Skeletal muscle satellite cell (primary cell): Measurements from ENCODE around the gene GRIK1.

Experiments
- H3K27me3 ChIP-seq: 2 replicates; pipeline ENCODE4 v1.7.0; 2013; ENCODE audit warnings: low read length; ENCODE audit not compliant: control insufficient read depth, insufficient read depth
- H3K36me3 ChIP-seq: 2 replicates; pipeline ENCODE4 v1.7.0; 2013; ENCODE audit warnings: mild to moderate bottlenecking, control low read depth, low read length; ENCODE audit not compliant: insufficient read depth
- H3K4me1 ChIP-seq: 2 replicates; pipeline ENCODE4 v1.7.0; 2013; ENCODE audit warnings: low read length; ENCODE audit not compliant: control insufficient read depth, insufficient read depth
- H3K4me2 ChIP-seq: 2 replicates; pipeline ENCODE4 v1.7.0; 2013; ENCODE audit warnings: mild to moderate bottlenecking, low read length
- H3K4me3 ChIP-seq: 2 replicates; pipeline ENCODE4 v1.7.0; 2013; ENCODE audit warnings: low read length
- H3K9ac ChIP-seq: 2 replicates; pipeline ENCODE4 v1.7.0; 2013; ENCODE audit warnings: mild to moderate bottlenecking, low read depth, low read length, moderate library complexity
- H3K9me3 ChIP-seq: replicated peaks from 2 replicates; pipeline ENCODE4 v1.7.0; 2013; ENCODE audit warnings: mild to moderate bottlenecking, control low read depth, low read length

GRIK1 gene

GRCh38 chr21:29827236-29827635, 112.6 kb downstream of the GRIK1 start:
- Histone ChIP-seq H3K27me3 (no peaks in the 10 kb centered on the region), H3K9me3 (no peaks in the 10 kb centered on the region), H3K4me2 (no peak overlapping the region), H3K36me3 (no peaks in the 10 kb centered on the region), H3K9ac (no peak overlapping the region), H3K4me1 (peaks cover 5% of the 10 kb centered on the region), H3K4me3 (no peak overlapping the region)

GRCh38 chr21:29826386-29826785, 113.4 kb downstream of the GRIK1 start:
- Histone ChIP-seq H3K9ac (no peak overlapping the region), H3K36me3 (no peaks in the 10 kb centered on the region), H3K9me3 (no peaks in the 10 kb centered on the region), H3K4me2 (no peak overlapping the region), H3K27me3 (no peaks in the 10 kb centered on the region), H3K4me3 (no peak overlapping the region), H3K4me1 (peaks cover 5% of the 10 kb centered on the region)

- Histone ChIP-seq H3K36me3 (no peaks in the 10 kb centered on the region), H3K4me1 (peaks cover 5% of the 10 kb centered on the region), H3K9me3 (no peaks in the 10 kb centered on the region), H3K27me3 (no peaks in the 10 kb centered on the region), H3K9ac (no peak overlapping the region), H3K4me3 (no peak overlapping the region), H3K4me2 (no peak overlapping the region)
These were observed 113.9 kb downstream of the GRIK1 start for GRCh38 chr21:29825936-29826335.

- Histone ChIP-seq H3K4me2 (no peak overlapping the region), H3K9ac (no peak overlapping the region), H3K36me3 (no peaks in the 10 kb centered on the region), H3K4me1 (peaks cover 5% of the 10 kb centered on the region), H3K9me3 (no peaks in the 10 kb centered on the region), H3K4me3 (no peak overlapping the region), H3K27me3 (no peaks in the 10 kb centered on the region)
These were observed 114.5 kb downstream of the GRIK1 start for GRCh38 chr21:29825345-29825744.

- Histone ChIP-seq H3K4me3 (no peak overlapping the region), H3K27me3 (no peaks in the 10 kb centered on the region), H3K4me2 (no peak overlapping the region), H3K9me3 (no peaks in the 10 kb centered on the region), H3K4me1 (no peaks in the 10 kb centered on the region), H3K36me3 (no peaks in the 10 kb centered on the region), H3K9ac (no peak overlapping the region)
These were observed 117.7 kb downstream of the GRIK1 start for GRCh38 chr21:29822064-29822463.

GRCh38 chr21:29821230-29821629, 118.6 kb downstream of the GRIK1 start:
- no peak overlapping the region for H3K4me2 ChIP-seq
- H3K36me3 ChIP-seq = no peaks in the 10 kb centered on the region
- no peaks in the 10 kb centered on the region for H3K27me3 ChIP-seq
- H3K4me3 ChIP-seq = no peak overlapping the region
- H3K4me1 ChIP-seq = no peaks in the 10 kb centered on the region
- no peaks in the 10 kb centered on the region for H3K9me3 ChIP-seq
- no peak overlapping the region for H3K9ac ChIP-seq

- no peak overlapping the region for H3K4me3 ChIP-seq
- H3K4me1 ChIP-seq = no peaks in the 10 kb centered on the region
- no peaks in the 10 kb centered on the region for H3K36me3 ChIP-seq
- no peaks in the 10 kb centered on the region for H3K27me3 ChIP-seq
- no peak overlapping the region for H3K4me2 ChIP-seq
- H3K9ac ChIP-seq = no peak overlapping the region
- no peaks in the 10 kb centered on the region for H3K9me3 ChIP-seq
These were observed 120.0 kb downstream of the GRIK1 start for GRCh38 chr21:29819675-29820326.

- no peaks in the 10 kb centered on the region for H3K36me3 ChIP-seq
- H3K27me3 ChIP-seq = no peaks in the 10 kb centered on the region
- no peak overlapping the region for H3K9ac ChIP-seq
- no peak overlapping the region for H3K4me3 ChIP-seq
- H3K9me3 ChIP-seq = no peaks in the 10 kb centered on the region
- no peaks in the 10 kb centered on the region for H3K4me1 ChIP-seq
- no peak overlapping the region for H3K4me2 ChIP-seq
These were observed 121.3 kb downstream of the GRIK1 start for GRCh38 chr21:29818383-29818921.

- Histone ChIP-seq H3K36me3 (no peaks in the 10 kb centered on the region), H3K4me3 (no peak overlapping the region), H3K27me3 (no peaks in the 10 kb centered on the region), H3K4me2 (no peak overlapping the region), H3K4me1 (no peaks in the 10 kb centered on the region), H3K9me3 (no peaks in the 10 kb centered on the region), H3K9ac (no peak overlapping the region)
These were observed 122.3 kb downstream of the GRIK1 start for GRCh38 chr21:29817450-29817849.

GRCh38 chr21:29812947-29813346, 126.8 kb downstream of the GRIK1 start:
- H3K9ac ChIP-seq = no peak overlapping the region

GRCh38 chr21:29810871-29811270, 128.9 kb downstream of the GRIK1 start:
- Histone ChIP-seq H3K9ac (no peak overlapping the region), H3K9me3 (no peaks in the 10 kb centered on the region), H3K4me3 (no peak overlapping the region), H3K4me2 (no peak overlapping the region), H3K36me3 (no peaks in the 10 kb centered on the region), H3K4me1 (no peaks in the 10 kb centered on the region), H3K27me3 (no peaks in the 10 kb centered on the region)

More at GRCh38 chr21:29812947-29813346, 126.8 kb downstream of the GRIK1 start:
- no peaks in the 10 kb centered on the region for H3K9me3 ChIP-seq
- H3K4me3 ChIP-seq = no peak overlapping the region
- H3K36me3 ChIP-seq = no peaks in the 10 kb centered on the region
- H3K4me1 ChIP-seq = no peaks in the 10 kb centered on the region
- no peak overlapping the region for H3K4me2 ChIP-seq
- no peaks in the 10 kb centered on the region for H3K27me3 ChIP-seq

- H3K4me3 ChIP-seq = no peak overlapping the region
- no peaks in the 10 kb centered on the region for H3K36me3 ChIP-seq
- no peaks in the 10 kb centered on the region for H3K4me1 ChIP-seq
- H3K9ac ChIP-seq = no peak overlapping the region
- no peaks in the 10 kb centered on the region for H3K9me3 ChIP-seq
- no peaks in the 10 kb centered on the region for H3K27me3 ChIP-seq
- H3K4me2 ChIP-seq = no peak overlapping the region
These were observed 131.6 kb downstream of the GRIK1 start for GRCh38 chr21:29808153-29808552.
